ENCODE measurements around the gene SIRT3. TPM values are rescaled to one million over a fixed set of nuclear protein-coding genes. Genes with fewer than 3 reads are reported as not detected.
"Not testable (repeated sequence)": the region's sequence is repeated elsewhere in the genome, so short reads cannot be mapped to it uniquely, and the experiment has no call there.

Gene SIRT3
- polyA plus RNA-seq, 3 donors: 4.3 to 23.7 (median 4.3) TPM

GRCh38 chr11:192674-193128, 43.4 kb downstream of the SIRT3 start, which contains the start of gene SCGB1C1:
SCGB1C1 (plus strand) TSS chr11:193078; CDS start chr11:193100, 22 bp downstream.
- H3K27me3 Mint-ChIP-seq (ENCODE audit: low read depth in 3 of 3); H3K9me3 Mint-ChIP-seq; H3K36me3 ChIP-seq (replicated peaks in 1 of 2; ENCODE audit: control insufficient read depth in 1 of 2, insufficient read depth in 2 of 2, low read length in 2 of 2); H4K20me1 ChIP-seq (ENCODE audit: insufficient read depth, low read length); DNase-seq; H3K4me1 ChIP-seq (ENCODE audit: control insufficient read depth in 1 of 2, insufficient read depth in 2 of 2, low read length in 2 of 2); H3K4me2 ChIP-seq (replicated peaks; ENCODE audit: extremely low read depth, low read length, poor library complexity, severe bottlenecking); H3K79me2 ChIP-seq (ENCODE audit: insufficient read depth, low read length); H3K36me3 Mint-ChIP-seq; intact Hi-C loops (cut with micrococcal nuclease); H3K4me1 Mint-ChIP-seq; H3K4me3 ChIP-seq (replicated peaks in 1 of 3; ENCODE audit: low read depth in 2 of 3, low read length in 3 of 3); H2AFZ ChIP-seq (ENCODE audit: insufficient read depth, low read depth, low read length, poor library complexity, severe bottlenecking); H3K9ac ChIP-seq (ENCODE audit: insufficient read depth, low read length, poor library complexity, severe bottlenecking); H3K27me3 ChIP-seq (ENCODE audit: control insufficient read depth in 2 of 2, insufficient read depth in 2 of 2, low read length in 2 of 2); H3K27ac ChIP-seq (ENCODE audit: low read depth in 1 of 2, low read length in 2 of 2); H3K9me3 ChIP-seq (replicated peaks in 1 of 2; ENCODE audit: control insufficient read depth in 1 of 2, insufficient read depth in 1 of 2, low read length in 2 of 2): not testable (repeated sequence)
- Mint-ChIP-seq H3K27ac (peak within 1 kb of the TSS in 1 of 7 donors; percentile 30), H3K4me3 (peak within 1 kb of the TSS in 1 of 2 donors; percentile 28)
- WGBS (ENCODE audit: insufficient coverage): no CpG with 5 or more reads among the region's 11 CpGs

- H3K9me3 ChIP-seq (replicated peaks in 1 of 2; ENCODE audit: control insufficient read depth in 1 of 2, insufficient read depth in 1 of 2, low read length in 2 of 2); DNase-seq; H3K4me1 ChIP-seq (ENCODE audit: control insufficient read depth in 1 of 2, insufficient read depth in 2 of 2, low read length in 2 of 2); H3K4me3 Mint-ChIP-seq; H3K4me1 Mint-ChIP-seq; H3K4me2 ChIP-seq (replicated peaks; ENCODE audit: extremely low read depth, low read length, poor library complexity, severe bottlenecking); intact Hi-C loops (cut with micrococcal nuclease); H3K79me2 ChIP-seq (ENCODE audit: insufficient read depth, low read length); H3K36me3 ChIP-seq (replicated peaks in 1 of 2; ENCODE audit: control insufficient read depth in 1 of 2, insufficient read depth in 2 of 2, low read length in 2 of 2); H3K27me3 ChIP-seq (ENCODE audit: control insufficient read depth in 2 of 2, insufficient read depth in 2 of 2, low read length in 2 of 2); H3K36me3 Mint-ChIP-seq; H3K9ac ChIP-seq (ENCODE audit: insufficient read depth, low read length, poor library complexity, severe bottlenecking); H3K9me3 Mint-ChIP-seq; H3K27ac ChIP-seq (ENCODE audit: low read depth in 1 of 2, low read length in 2 of 2); H3K4me3 ChIP-seq (replicated peaks in 1 of 3; ENCODE audit: low read depth in 2 of 3, low read length in 3 of 3); H4K20me1 ChIP-seq (ENCODE audit: insufficient read depth, low read length); H2AFZ ChIP-seq (ENCODE audit: insufficient read depth, low read depth, low read length, poor library complexity, severe bottlenecking): not testable (repeated sequence)
- H3K27me3 Mint-ChIP-seq (ENCODE audit: low read depth in 3 of 3): peaks cover 3 to 12% (median 6%) of the 10 kb centered on the region in 3 donors
- peak overlapping the region in 2 of 7 donors; percentile 30 to 69 for H3K27ac Mint-ChIP-seq
- TF ChIP-seq CTCF (IDR thresholded peaks at IDR 0.05): peak; percentile 54
- WGBS (ENCODE audit: insufficient coverage): no CpG with 5 or more reads among the region's 8 CpGs
These were observed 44.4 kb downstream of the SIRT3 start for GRCh38 chr11:191490-192478.

GRCh38 chr11:190546-190945, 45.6 kb downstream of the SIRT3 start:
- H3K9ac ChIP-seq (ENCODE audit: insufficient read depth, low read length, poor library complexity, severe bottlenecking); H3K79me2 ChIP-seq (ENCODE audit: insufficient read depth, low read length); H3K36me3 Mint-ChIP-seq; H2AFZ ChIP-seq (ENCODE audit: insufficient read depth, low read depth, low read length, poor library complexity, severe bottlenecking); DNase-seq; H3K9me3 ChIP-seq (replicated peaks in 1 of 2; ENCODE audit: control insufficient read depth in 1 of 2, insufficient read depth in 1 of 2, low read length in 2 of 2); H4K20me1 ChIP-seq (ENCODE audit: insufficient read depth, low read length); H3K4me3 ChIP-seq (replicated peaks in 1 of 3; ENCODE audit: low read depth in 2 of 3, low read length in 3 of 3); intact Hi-C loops (cut with micrococcal nuclease); H3K4me1 Mint-ChIP-seq; H3K4me1 ChIP-seq (ENCODE audit: control insufficient read depth in 1 of 2, insufficient read depth in 2 of 2, low read length in 2 of 2); H3K9me3 Mint-ChIP-seq; H3K27ac ChIP-seq (ENCODE audit: low read depth in 1 of 2, low read length in 2 of 2); H3K27me3 ChIP-seq (ENCODE audit: control insufficient read depth in 2 of 2, insufficient read depth in 2 of 2, low read length in 2 of 2); H3K4me2 ChIP-seq (replicated peaks; ENCODE audit: extremely low read depth, low read length, poor library complexity, severe bottlenecking); H3K36me3 ChIP-seq (replicated peaks in 1 of 2; ENCODE audit: control insufficient read depth in 1 of 2, insufficient read depth in 2 of 2, low read length in 2 of 2): not testable (repeated sequence)
- peaks cover 5 to 12% (median 6%) of the 10 kb centered on the region in 3 donors for H3K27me3 Mint-ChIP-seq (ENCODE audit: low read depth in 3 of 3)
- H3K27ac Mint-ChIP-seq: peak overlapping the region in 1 of 7 donors; percentile 84
- H3K4me3 Mint-ChIP-seq: peak overlapping the region in 1 of 2 donors; percentile 57
- 92% methylated on average over 2 of the region's 5 CpGs for WGBS (ENCODE audit: insufficient coverage)
